HepG2 (cell line): Measurements from ENCODE around the gene SLC6A12. TPM values are rescaled to one million over a fixed set of nuclear protein-coding genes. Genes with fewer than 3 reads are reported as not detected.

Source experiments
- BRF2 ChIP-seq: sonication (generic); formaldehyde crosslinking; IDR thresholded peaks from 2 replicates; pipeline ENCODE4 v1.8.1; 2022; ENCODE audit warnings: mild to moderate bottlenecking, missing genetic modification reagents
- GPN1 ChIP-seq: sonication (generic); formaldehyde crosslinking; IDR thresholded peaks from 2 replicates; pipeline ENCODE4 v1.5.1; 2020; ENCODE audit warnings: missing genetic modification reagents, borderline replicate concordance
- HBP1 ChIP-seq: IDR thresholded peaks from 2 replicates; pipeline ENCODE4 v1.6.1; 2016; ENCODE audit warnings: low read depth, control low read depth
- HES4 ChIP-seq: sonication (generic); formaldehyde crosslinking; IDR thresholded peaks from 2 replicates; pipeline ENCODE4 v1.9.0; 2021; ENCODE audit warnings: mild to moderate bottlenecking, missing genetic modification reagents, borderline replicate concordance
- HNF4A ChIP-seq: sonication (generic); formaldehyde crosslinking; IDR thresholded peaks from 2 replicates; pipeline ENCODE4 v1.4.0; 2020; ENCODE audit warnings: missing genetic modification reagents
- MIER3 ChIP-seq: IDR thresholded peaks from 2 replicates; pipeline ENCODE4 v1.6.1; 2016; ENCODE audit warnings: missing compliant biosample characterization, borderline replicate concordance
- MNT ChIP-seq: fragments of 450-650 bp; IDR thresholded peaks from 2 replicates; pipeline ENCODE4 v1.6.1; 2016
- MTF1 ChIP-seq: sonication (generic); formaldehyde crosslinking; IDR thresholded peaks from 2 replicates; pipeline ENCODE4 v1.5.0; 2020; ENCODE audit warnings: missing genetic modification reagents
- NCOA5 ChIP-seq: sonication (generic); formaldehyde crosslinking; IDR thresholded peaks from 2 replicates; pipeline ENCODE4 v1.4.0; 2020; ENCODE audit warnings: missing genetic modification reagents
- NFIB ChIP-seq: sonication (generic); formaldehyde crosslinking; IDR thresholded peaks from 2 replicates; pipeline ENCODE4 v1.9.0; 2021; ENCODE audit warnings: missing genetic modification reagents, mild to moderate bottlenecking, borderline replicate concordance
- NFYC ChIP-seq: IDR thresholded peaks from 2 replicates; pipeline ENCODE4 v1.6.1; 2016; ENCODE audit warnings: missing genetic modification reagents, missing compliant biosample characterization
- NR2F1 ChIP-seq, 2 experiments: fragments of 450-650 bp in 1 of 2; formaldehyde crosslinking in 1 of 2; IDR thresholded peaks; 2 replicates each; pipeline versions ENCODE4 v1.5.0 to v1.6.1; 2016 to 2020; ENCODE audit warnings: mild to moderate bottlenecking in 1 of 2, missing compliant biosample characterization in 1 of 2, missing genetic modification reagents in 1 of 2, moderate library complexity in 1 of 2
- POLR2A ChIP-seq, 2 experiments: IDR thresholded peaks; 2 replicates each; pipeline ENCODE4 v1.6.1; 2011; ENCODE audit warnings: low read depth in 2 of 2, low read length in 2 of 2, mild to moderate bottlenecking in 1 of 2, moderate library complexity in 1 of 2; ENCODE audit not compliant: insufficient read depth in 1 of 2
- REL ChIP-seq: sonication (generic); formaldehyde crosslinking; conservative IDR thresholded peaks from 2 replicates; pipeline ENCODE4 v1.8.0; 2022; ENCODE audit warnings: mild to moderate bottlenecking, missing genetic modification reagents, moderate library complexity
- SOX6 ChIP-seq, 2 experiments: fragments of 450-650 bp in 1 of 2; sonication (generic) in 1 of 2; formaldehyde crosslinking in 1 of 2; IDR thresholded peaks; 2 replicates each; pipeline versions ENCODE4 v1.4.0 to v1.6.1; 2017 to 2020; ENCODE audit warnings: antibody characterized with exemption in 1 of 2, mild to moderate bottlenecking in 1 of 2, missing genetic modification reagents in 1 of 2
- SRSF1 ChIP-seq: fragments of 200-400 bp; formaldehyde crosslinking; optimal IDR thresholded peaks from 2 replicates; pipeline ENCODE3; 2017; ENCODE audit warnings: mild to moderate bottlenecking, low read depth, low read length, moderate library complexity
- SSRP1 ChIP-seq: IDR thresholded peaks from 2 replicates; pipeline ENCODE4 v1.6.1; 2016; ENCODE audit warnings: control low read depth
- ZFP36L1 ChIP-seq: sonication (generic); formaldehyde crosslinking; IDR thresholded peaks from 2 replicates; pipeline ENCODE4 v1.8.0; 2022; ENCODE audit warnings: mild to moderate bottlenecking, missing genetic modification reagents, moderate library complexity
- ZFP41 ChIP-seq: sonication (generic); formaldehyde crosslinking; IDR thresholded peaks from 2 replicates; pipeline ENCODE4 v1.4.0; 2020; ENCODE audit warnings: mild to moderate bottlenecking, missing genetic modification reagents, borderline replicate concordance
- ZNF20 ChIP-seq: sonication (generic); formaldehyde crosslinking; IDR thresholded peaks from 2 replicates; pipeline ENCODE4 v1.4.0; 2020; ENCODE audit warnings: mild to moderate bottlenecking, moderate library complexity, missing genetic modification reagents
- ZNF414 ChIP-seq: sonication (generic); formaldehyde crosslinking; IDR thresholded peaks from 2 replicates; pipeline ENCODE4 v1.5.0; 2020; ENCODE audit warnings: missing genetic modification reagents
- ZNF543 ChIP-seq: sonication (generic); formaldehyde crosslinking; IDR thresholded peaks from 2 replicates; pipeline ENCODE4 v1.4.0; 2020; ENCODE audit warnings: mild to moderate bottlenecking, missing genetic modification reagents
- ZNF552 ChIP-seq: sonication (generic); formaldehyde crosslinking; IDR thresholded peaks from 2 replicates; pipeline ENCODE4 v1.9.0; 2022; ENCODE audit warnings: missing genetic modification reagents, mild to moderate bottlenecking, borderline replicate concordance
- ZNF598 ChIP-seq: sonication (generic); formaldehyde crosslinking; IDR thresholded peaks from 2 replicates; pipeline ENCODE4 v1.5.1; 2020; ENCODE audit warnings: mild to moderate bottlenecking, missing genetic modification reagents, borderline replicate concordance
- ZNF766 ChIP-seq: sonication (generic); formaldehyde crosslinking; IDR thresholded peaks from 2 replicates; pipeline ENCODE4 v1.5.0; 2020; ENCODE audit warnings: missing genetic modification reagents, borderline replicate concordance
- ZSCAN22 ChIP-seq: sonication (generic); formaldehyde crosslinking; IDR thresholded peaks from 2 replicates; pipeline ENCODE4 v1.4.0; 2020; ENCODE audit warnings: mild to moderate bottlenecking, missing genetic modification reagents
- polyA plus RNA-seq, 8 experiments: library from polyadenylated mRNA; depleted of rRNA in 3 of 8; stranded (reverse) in 7 of 8; unstranded in 1 of 8; fragments of >200 nt; fragmentation: Illumina TruSeq in 4 of 8; extraction: Trizol in 4 of 8; gene quantifications; 2 replicates each; pipeline versions ENCODE4 v1.2.1 to v1.2.3, GENCODE V29; 2011 to 2016; ENCODE audit warnings: low read depth in 4 of 8, missing spikeins in 1 of 8, mixed read lengths in 1 of 8; ENCODE audit not compliant: insufficient read depth in 1 of 8
- total RNA-seq, 5 experiments: library from RNA; depleted of rRNA; stranded (reverse); fragments of >200 nt; fragmentation: Illumina TruSeq; extraction: Trizol; gene quantifications; 2 replicates each; pipeline ENCODE4 v1.2.3, GENCODE V29; 2016; ENCODE audit warnings: low read depth in 1 of 5

The SLC6A12 gene
- total and polyA plus RNA-seq, 2 of the 13 experiments (the other 11 are each of a cell fraction or from before 2014, with no cell fraction given): 3.7 to 18.8 TPM

GRCh38 chr12:210277-211141, 3.4 kb downstream of the SLC6A12 start (continued):
- TF ChIP-seq ZNF766 (CRISPR knock-in tag) (peak; percentile 84; the same call in 1 of the 2 replicates), ZFP41 (no peak), NR2F1 (CRISPR knock-in tag; IDR thresholded peaks at IDR 0.05) (peak; percentile 100), BRF2 (0 out of 2 replicates have a peak, but pooled peaks have one; percentile 56), ZNF598 (CRISPR knock-in tag) (0 out of 2 replicates have a peak, but pooled peaks have one; percentile 54), ZSCAN22 (CRISPR knock-in tag) (peak; percentile 78), ZFP36L1 (CRISPR knock-in tag) (peak; percentile 95; the same call in 1 of the 2 replicates), ZNF543 (CRISPR knock-in tag) (peak; percentile 94), GPN1 (CRISPR knock-in tag) (no peak), NFYC (CRISPR knock-in tag) (peak; percentile 65), ZNF414 (CRISPR knock-in tag) (peak; percentile 99), MNT (peak; percentile 59), MTF1 (CRISPR knock-in tag) (no peak), REL (CRISPR knock-in tag) (peak; percentile 86; the same call in 1 of the 2 replicates), HES4 (CRISPR knock-in tag) (peak; percentile 71; the same call in 1 of the 2 replicates), SOX6 (IDR thresholded peaks at IDR 0.05) (no peak), SOX6 (CRISPR knock-in tag; IDR thresholded peaks at IDR 0.05) (peak; percentile 98), SSRP1 (peak; percentile 79; the same call in 1 of the 2 replicates), MIER3 (CRISPR knock-in tag) (peak; percentile 96; the same call in 1 of the 2 replicates), HNF4A (CRISPR knock-in tag) (peak; percentile 99), NFIB (CRISPR knock-in tag) (no peak), HBP1 (peak; percentile 89; the same call in 1 of the 2 replicates), POLR2A (IDR thresholded peaks at IDR 0.05; ENCODE audit: insufficient read depth in 1 of 2, low read depth in 2 of 2, low read length in 2 of 2) (no peak), ZNF20 (CRISPR knock-in tag) (no peak), NCOA5 (CRISPR knock-in tag) (no peak), ZNF552 (CRISPR knock-in tag) (peak; percentile 74; the same call in 1 of the 2 replicates), SRSF1 (no peak)
